OCI-LY1 (cell line): Measurements from ENCODE around the gene CYBB.

Experiments
- H2AFZ ChIP-seq: fragments of 200-600 bp; sonication (generic), shearing (Covaris generic); 2 replicates; pipeline ENCODE4 v1.6.0; 2014; ENCODE audit warnings: antibody characterized with exemption, mild to moderate bottlenecking, low read length
- H3F3A ChIP-seq: fragments of 200-600 bp; sonication (generic), shearing (Covaris generic); 2 replicates; pipeline ENCODE4 v1.6.0; 2014; ENCODE audit warnings: mild to moderate bottlenecking, antibody characterized with exemption, low read length, moderate library complexity; ENCODE audit not compliant: insufficient read depth
- H3K27ac ChIP-seq: fragments of 200-600 bp; sonication (generic); 2 replicates; pipeline ENCODE4 v1.5.1; 2014; ENCODE audit warnings: low read length, mixed run types, mild to moderate bottlenecking, low read depth; ENCODE audit not compliant: poor library complexity, severe bottlenecking
- H3K27me3 ChIP-seq: fragments of 200-600 bp; sonication (generic); 2 replicates; pipeline ENCODE4 v1.6.0; 2014; ENCODE audit warnings: antibody characterized with exemption, mild to moderate bottlenecking, low read length, moderate library complexity; ENCODE audit not compliant: insufficient read depth
- H3K36me3 ChIP-seq: fragments of 200-600 bp; sonication (generic); 2 replicates; pipeline ENCODE4 v1.6.1; 2014; ENCODE audit warnings: mild to moderate bottlenecking, antibody characterized with exemption, low read length, moderate library complexity, mixed read lengths; ENCODE audit not compliant: insufficient read depth
- H3K4me1 ChIP-seq: fragments of 200-600 bp; sonication (generic); 2 replicates; pipeline ENCODE4 v1.5.1; 2014; ENCODE audit warnings: mild to moderate bottlenecking, low read length, moderate library complexity; ENCODE audit not compliant: insufficient read depth, severe bottlenecking
- H3K4me2 ChIP-seq: fragments of 200-600 bp; sonication (generic), shearing (Covaris generic); 2 replicates; pipeline ENCODE4 v1.6.1; 2014; ENCODE audit warnings: low read length
- H3K4me3 ChIP-seq: fragments of 200-600 bp; sonication (generic); 2 replicates; pipeline ENCODE4 v1.5.1; 2014; ENCODE audit warnings: low read length, low read depth, mild to moderate bottlenecking, mixed read lengths; ENCODE audit not compliant: poor library complexity, severe bottlenecking
- H3K79me2 ChIP-seq: fragments of 200-600 bp; shearing (Covaris generic); 2 replicates; pipeline ENCODE4 v1.6.1; 2016; ENCODE audit warnings: mixed run types, low read length, mixed read lengths; ENCODE audit not compliant: insufficient read depth
- H3K9ac ChIP-seq: fragments of 200-600 bp; sonication (generic), shearing (Covaris generic); 2 replicates; pipeline ENCODE4 v1.6.1; 2014; ENCODE audit warnings: mild to moderate bottlenecking, low read length, mixed read lengths
- H3K9me2 ChIP-seq: fragments of 200-600 bp; sonication (generic), shearing (Covaris generic); 2 replicates; pipeline ENCODE4 v1.6.1; 2014; ENCODE audit warnings: low read depth, mild to moderate bottlenecking, low read length, mixed read lengths
- H3K9me3 ChIP-seq: fragments of 200-600 bp; shearing (Covaris generic); 2 replicates; pipeline ENCODE4 v1.6.1; 2014; ENCODE audit warnings: low read length, mixed read lengths
- H4K20me1 ChIP-seq: fragments of 200-600 bp; sonication (generic), shearing (Covaris generic); 2 replicates; pipeline ENCODE4 v1.6.0; 2016; ENCODE audit warnings: mild to moderate bottlenecking, low read length; ENCODE audit not compliant: insufficient read depth
- CTCF ChIP-seq: fragments of 200-600 bp; sonication (generic), shearing (Covaris generic); IDR thresholded peaks from 2 replicates; pipeline ENCODE4 v1.5.1; 2017; ENCODE audit warnings: mild to moderate bottlenecking, antibody characterized with exemption, low read length, moderate library complexity, mixed read lengths
- EZH2 ChIP-seq: fragments of 200-600 bp; sonication (generic), shearing (Covaris generic); IDR thresholded peaks from 2 replicates; pipeline ENCODE4 v1.8.0; 2017; ENCODE audit warnings: borderline replicate concordance, mixed run types, mild to moderate bottlenecking, antibody characterized with exemption, low read length, moderate library complexity, mixed read lengths

Gene CYBB

GRCh38 chrX:37781081-37781480 lies 1.2 kb downstream of the CYBB start:
- Histone ChIP-seq H3K79me2 (no peaks in the 10 kb centered on the region), H4K20me1 (no peaks in the 10 kb centered on the region), H3K27ac (peak overlapping the region; percentile 51)

GRCh38 chrX:37781814-37782213 lies 2.0 kb downstream of the CYBB start:
- no peaks in the 10 kb centered on the region for H4K20me1 ChIP-seq
- no peaks in the 10 kb centered on the region for H3F3A ChIP-seq
- no peak overlapping the region; the same call in 1 of the 2 replicates for H3K9ac ChIP-seq
- peak overlapping the region; percentile 51 for H3K27ac ChIP-seq
- H3K9me2 ChIP-seq, result no peaks in the 10 kb centered on the region
- no peaks in the 10 kb centered on the region for H3K27me3 ChIP-seq
- peak overlapping the region; percentile 42; the same call in 1 of the 2 replicates for H3K4me2 ChIP-seq
- no peaks in the 10 kb centered on the region for H3K36me3 ChIP-seq
- no peaks in the 10 kb centered on the region for H3K79me2 ChIP-seq
- TF ChIP-seq CTCF (no peak), EZH2 (no peak)
- no peak overlapping the region for H2AFZ ChIP-seq
- no peaks in the 10 kb centered on the region for H3K9me3 ChIP-seq
- H3K4me3 ChIP-seq, result peak overlapping the region; percentile 36
- peaks cover 80% of the 10 kb centered on the region for H3K4me1 ChIP-seq

More at GRCh38 chrX:37781081-37781480, 1.2 kb downstream of the CYBB start:
- Histone ChIP-seq H3K4me2 (peak overlapping the region; percentile 42; the same call in 1 of the 2 replicates), H3K9ac (peak overlapping the region; percentile 37; the same call in 1 of the 2 replicates), H3K9me3 (no peaks in the 10 kb centered on the region), H3K4me1 (peaks cover 80% of the 10 kb centered on the region), H3K4me3 (peak overlapping the region; percentile 36), H2AFZ (no peak overlapping the region), H3K9me2 (no peaks in the 10 kb centered on the region), H3K27me3 (no peaks in the 10 kb centered on the region), H3F3A (no peaks in the 10 kb centered on the region), H3K36me3 (no peaks in the 10 kb centered on the region)
- no peak for TF ChIP-seq CTCF
- no peak for TF ChIP-seq EZH2

DNA sequence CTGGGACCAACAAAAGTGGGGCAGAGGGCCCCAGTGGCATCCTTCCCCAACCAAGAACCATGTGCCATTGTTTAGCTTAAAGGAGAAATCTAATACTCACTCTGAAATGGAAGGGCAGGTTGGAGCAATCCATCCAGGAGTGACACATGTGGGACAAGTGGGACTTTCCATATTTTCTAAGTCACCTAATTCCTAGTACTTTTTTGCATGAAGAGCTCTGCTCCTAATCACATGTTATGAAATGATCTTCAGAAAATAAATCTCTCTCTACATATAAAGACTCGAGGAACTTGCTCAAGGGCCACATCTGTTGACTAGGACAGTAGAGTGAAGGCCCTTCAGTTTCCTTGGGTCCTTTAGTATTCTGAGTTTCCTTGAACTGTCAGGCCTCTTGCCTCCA lies 2.5 kb downstream of the CYBB start:
- no peak overlapping the region for H3K4me2 ChIP-seq

More for the DNA sequence above, 2.5 kb downstream of the CYBB start:
- Histone ChIP-seq H3F3A (no peaks in the 10 kb centered on the region), H4K20me1 (no peaks in the 10 kb centered on the region), H3K4me1 (peaks cover 80% of the 10 kb centered on the region), H3K79me2 (no peaks in the 10 kb centered on the region), H3K9me2 (no peaks in the 10 kb centered on the region), H3K27ac (peak overlapping the region; percentile 51), H3K27me3 (no peaks in the 10 kb centered on the region), H3K36me3 (no peaks in the 10 kb centered on the region), H3K9me3 (no peaks in the 10 kb centered on the region), H3K4me3 (no peak overlapping the region), H3K9ac (no peak overlapping the region), H2AFZ (no peak overlapping the region)
- TF ChIP-seq CTCF (no peak), EZH2 (no peak)
